Inflammatory macrophage treated with lipopolysaccharide for 4 hours (primary cell): ENCODE measurements around the gene SLC26A6.
A peak's percentile ranks its signal among the peaks of the same experiment; 100 is the strongest.

ENCODE experiments used
- DNase-seq: peaks from one replicate; pipeline ENCODE4 v3.0.0-alpha.2; 2020

The SLC26A6 gene

GRCh38 chr3:48598323-48599076, 36.8 kb downstream of the SLC26A6 start:
- no peak for DNase-seq

DNA sequence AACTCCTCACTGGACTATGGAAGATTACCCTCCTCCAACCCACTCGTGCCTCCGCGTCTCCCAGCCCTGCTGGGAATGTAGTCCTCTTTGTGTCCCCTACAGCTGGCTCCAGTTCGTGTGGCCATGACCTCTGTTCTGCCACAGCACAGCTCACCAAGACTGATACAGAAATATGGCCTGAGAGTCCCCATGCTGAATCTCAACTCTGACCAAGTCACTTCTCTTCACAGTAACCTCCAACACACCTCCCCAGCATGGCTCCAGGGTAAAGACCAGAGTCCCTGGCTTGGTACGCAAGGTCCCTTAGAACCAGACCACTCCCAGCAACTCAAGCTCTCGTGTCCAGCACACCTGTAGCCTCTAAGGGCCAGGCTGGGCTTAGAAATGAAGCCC, 37.9 kb downstream of the SLC26A6 start:
- DNase-seq: no peak

DNA sequence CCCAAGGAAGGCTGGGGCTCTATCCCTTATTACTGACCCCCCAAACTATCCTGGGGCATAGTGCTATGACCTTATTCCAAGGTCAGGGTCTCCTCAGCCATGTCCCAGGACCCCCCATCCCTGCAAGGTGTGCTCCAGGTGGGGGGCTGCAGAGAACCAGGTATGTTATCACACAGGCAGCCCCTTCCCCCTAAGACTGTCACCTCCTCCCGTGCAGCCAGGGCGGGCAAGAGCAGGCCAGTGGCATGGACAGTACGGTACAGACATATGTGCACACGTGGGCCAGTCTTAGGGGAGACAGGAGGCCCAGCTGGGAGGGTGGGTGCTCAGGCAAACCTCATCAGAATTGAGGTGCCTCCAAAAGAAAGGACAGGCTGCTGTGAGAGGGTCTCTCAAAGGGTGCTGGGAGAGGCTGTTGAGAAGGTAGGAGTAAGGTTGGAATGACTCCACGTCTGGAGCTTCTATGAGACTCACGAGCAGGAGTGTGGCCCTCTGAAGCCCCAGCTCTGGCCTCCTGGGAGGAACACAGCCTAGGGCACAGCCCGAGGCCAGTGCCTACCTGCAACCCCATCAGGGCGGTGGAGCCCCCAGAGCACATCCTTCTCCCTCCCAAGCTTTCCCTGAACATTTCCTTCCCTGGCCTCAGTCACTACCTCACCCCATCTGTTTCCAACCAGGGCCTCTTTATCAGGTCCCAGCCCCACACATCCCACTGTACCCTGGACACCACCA, 38.4 kb downstream of the SLC26A6 start:
- no peak for DNase-seq

- no peak for DNase-seq
Measured at GRCh38 chr3:48596157-48596556, 39.1 kb downstream of the SLC26A6 start.

DNA sequence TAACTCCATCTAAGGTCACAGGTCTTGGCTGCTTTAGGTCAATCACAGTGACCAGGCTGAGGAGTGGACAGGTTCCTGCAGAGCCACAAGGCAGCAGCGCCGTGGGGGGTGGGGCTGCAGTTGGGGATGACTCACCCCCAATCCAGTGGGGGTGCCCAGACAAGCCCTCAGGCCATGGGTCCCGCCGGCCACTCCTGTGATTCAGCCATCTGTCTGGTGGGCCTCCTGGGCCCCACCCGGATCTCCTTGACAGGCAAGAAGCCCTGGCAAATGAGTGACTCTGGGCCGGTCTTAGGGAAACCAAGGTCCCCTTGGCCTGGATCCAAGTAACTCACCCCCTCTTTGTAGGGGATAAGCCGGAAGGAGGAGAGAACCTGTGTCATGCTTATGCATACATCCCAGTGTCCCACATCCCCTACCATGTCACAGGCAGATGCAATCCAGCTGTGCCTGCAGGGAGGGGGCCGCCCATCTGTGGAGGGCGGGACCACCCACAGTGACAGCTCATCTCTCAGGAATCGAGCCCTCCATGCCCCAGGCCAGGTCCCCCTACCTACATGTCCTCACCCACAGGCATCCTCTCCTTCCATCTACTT, 39.6 kb downstream of the SLC26A6 start:
- DNase-seq: peak; percentile 16

DNA sequence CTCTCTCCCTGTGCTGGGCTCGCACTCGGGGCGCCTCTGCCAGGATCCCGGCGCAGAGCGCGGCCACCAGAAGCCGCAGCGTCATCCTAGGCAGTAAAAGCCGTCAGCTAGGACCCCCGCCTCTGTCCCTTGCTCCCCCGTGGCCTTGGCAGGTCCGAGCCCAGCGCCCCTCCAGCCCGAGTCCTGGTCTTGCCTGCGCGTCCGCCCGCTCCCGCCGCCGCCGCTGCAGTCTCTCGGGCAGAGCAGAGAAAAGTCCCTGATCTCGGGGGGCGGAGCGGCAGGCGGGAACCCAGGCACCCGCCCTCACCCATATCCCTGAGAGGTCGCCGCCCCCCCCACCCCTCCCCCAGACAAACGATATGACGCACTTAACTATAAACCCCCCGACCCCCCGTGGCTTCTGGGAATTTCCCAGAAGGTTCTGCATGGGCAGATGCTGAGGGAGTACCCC, 40.2 kb downstream of the SLC26A6 start, which contains the start of gene COL7A1:
Gene COL7A1, minus strand, starts transcription at position 255 of the 451 bp plus-strand sequence. Its CDS starts 170 bp downstream, at position 85.
- DNase-seq: no peak

DNA sequence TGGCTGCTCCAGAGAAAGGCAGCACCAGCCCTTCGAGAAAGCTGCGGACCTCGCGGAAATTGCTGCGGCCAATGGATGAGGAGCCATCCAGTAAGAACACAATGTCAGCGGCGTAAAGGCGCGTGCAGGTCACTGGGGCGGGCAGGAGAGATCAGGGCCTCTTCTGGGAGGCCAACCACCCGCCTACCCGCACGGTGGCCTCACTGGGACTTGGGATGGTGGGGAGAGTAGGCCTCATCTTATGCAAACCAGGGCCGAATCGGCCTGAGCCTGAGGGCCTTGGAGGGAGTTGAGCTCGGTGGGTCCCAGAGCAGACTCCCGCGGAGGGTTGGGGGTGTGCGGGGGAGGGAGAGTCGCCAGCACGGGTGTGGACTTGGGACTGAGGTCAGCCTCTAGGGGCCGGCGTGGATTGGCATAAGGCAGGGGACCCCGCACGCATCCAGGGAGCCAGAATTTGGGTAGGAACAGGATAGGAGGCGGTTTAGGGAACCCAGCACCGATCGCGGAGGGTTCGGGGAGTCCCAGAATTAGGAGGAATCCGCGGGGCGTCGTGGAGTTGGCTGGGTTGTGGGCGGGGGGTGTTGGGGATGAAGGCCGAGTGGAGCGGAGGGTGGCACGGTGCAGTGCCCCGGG, 40.7 kb downstream of the SLC26A6 start:
- DNase-seq: no peak

- no peak for DNase-seq
Measured at GRCh38 chr3:48593337-48593736, 41.9 kb downstream of the SLC26A6 start.

DNA sequence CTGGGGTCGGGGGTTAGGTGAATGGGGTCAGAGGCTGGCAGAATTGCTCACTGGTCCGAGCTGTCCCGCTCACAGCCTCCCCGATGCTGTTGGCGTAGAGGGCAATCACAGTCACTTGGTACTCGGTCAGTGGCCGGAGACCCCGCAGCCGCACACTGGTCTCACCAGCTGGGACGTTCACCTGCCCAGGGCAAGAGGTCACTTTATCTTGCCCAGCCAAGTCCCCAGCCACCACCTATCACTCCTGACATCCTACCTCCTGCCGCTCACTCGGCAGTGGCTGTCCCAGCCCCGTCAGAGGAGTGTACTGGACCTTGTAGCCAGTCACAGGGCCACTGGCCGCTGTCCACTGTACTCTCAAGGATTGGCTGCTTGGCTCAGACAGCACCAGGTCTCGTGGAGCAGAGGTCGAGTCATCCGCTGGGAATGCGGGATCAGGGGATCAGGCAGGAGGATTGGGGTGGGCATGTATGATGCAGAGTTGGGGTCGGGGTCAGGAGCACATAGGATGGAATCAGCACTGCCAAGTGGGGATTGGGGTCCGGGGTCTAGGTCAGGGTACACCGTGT, 42.7 kb downstream of the SLC26A6 start:
- DNase-seq: no peak

DNA sequence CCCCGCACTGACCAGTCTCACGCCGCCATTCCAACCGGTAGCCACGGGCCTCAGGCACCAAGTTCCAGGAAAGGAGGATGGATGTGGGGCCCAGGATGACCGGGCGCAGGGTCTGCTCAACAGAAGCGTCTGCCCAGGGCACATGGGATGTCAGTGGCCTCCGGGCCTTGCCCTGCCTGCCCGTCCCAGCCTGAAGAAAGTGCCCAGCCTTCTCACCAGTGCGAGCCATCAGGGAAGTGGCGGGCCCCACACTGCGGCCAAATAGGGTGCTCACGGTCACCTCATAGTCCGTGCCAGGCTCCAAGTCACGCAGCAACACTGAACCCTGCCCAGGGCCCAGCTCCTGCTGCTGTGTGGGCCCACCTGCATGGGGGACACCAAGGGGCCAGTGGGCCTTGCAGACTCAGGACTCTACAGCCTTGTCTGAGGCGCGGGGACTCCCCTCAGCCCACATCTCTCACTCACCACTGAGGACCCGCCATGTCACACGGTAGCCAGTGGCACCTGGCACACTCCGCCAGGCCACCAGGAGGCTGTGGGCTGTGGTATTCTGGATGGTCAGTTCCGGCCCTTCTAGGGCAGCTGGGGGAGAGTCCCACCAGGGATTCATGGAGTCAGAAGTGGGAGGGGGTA, 43.3 kb downstream of the SLC26A6 start:
- no peak for DNase-seq

DNA sequence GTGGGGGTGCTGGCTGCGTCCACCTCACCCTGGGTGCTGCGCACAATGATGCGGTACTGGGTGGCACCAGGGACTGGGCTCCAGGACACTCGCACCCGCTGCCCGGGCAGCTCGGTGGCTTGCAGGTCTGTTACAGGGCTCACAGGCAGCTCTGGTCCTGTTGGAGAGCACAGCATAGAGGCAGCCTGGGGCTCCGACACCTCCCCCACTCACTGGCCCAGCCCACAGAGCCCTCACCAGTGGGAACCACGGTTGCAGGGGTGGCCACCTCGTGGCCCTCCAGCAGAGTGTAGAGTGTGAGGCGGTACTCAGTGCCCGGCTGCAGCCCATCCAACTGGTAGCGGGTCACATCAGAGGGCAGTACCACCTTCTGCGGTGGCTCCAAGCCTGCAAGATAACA, 43.8 kb downstream of the SLC26A6 start:
- DNase-seq: no peak

DNA sequence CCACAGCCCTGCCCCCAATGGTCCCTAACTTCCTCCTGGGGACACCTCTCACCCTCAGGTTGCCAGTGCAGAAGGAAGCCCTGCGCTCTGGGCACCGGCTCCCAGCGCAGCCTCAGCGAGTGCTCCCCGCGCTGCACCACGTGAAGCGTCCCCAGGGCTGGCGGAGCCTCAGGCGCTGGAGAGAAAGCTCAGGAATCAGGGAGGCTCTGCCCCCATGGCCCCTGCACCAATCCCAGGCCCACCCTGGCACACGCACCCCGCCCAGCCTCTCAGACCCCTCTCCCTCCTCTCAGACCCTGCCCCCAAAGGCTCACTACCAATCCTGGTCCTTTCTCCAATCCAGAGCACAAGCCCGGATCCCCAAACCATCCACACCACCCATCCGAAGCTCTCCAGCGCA, 47.0 kb downstream of the SLC26A6 start:
- DNase-seq: no peak

DNA sequence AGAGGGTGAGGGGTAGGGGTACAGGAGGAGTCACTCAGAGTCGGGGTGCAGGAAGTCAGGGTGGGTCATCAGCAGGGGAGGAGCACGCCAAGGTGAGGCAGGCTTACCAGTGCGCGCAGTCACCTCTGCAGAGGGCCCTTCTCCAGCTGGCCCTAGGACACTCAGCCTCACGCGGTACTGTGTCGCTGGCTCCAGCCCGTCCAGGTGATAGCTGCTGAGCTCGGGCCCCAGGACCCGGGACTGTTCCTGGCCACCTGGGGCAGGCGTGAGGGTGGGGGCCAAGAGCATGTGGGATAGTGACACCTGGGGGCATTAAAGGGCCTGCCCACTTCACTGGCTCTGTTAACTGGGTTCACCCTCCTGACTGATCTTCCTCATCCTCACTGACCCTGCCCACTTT, 47.6 kb downstream of the SLC26A6 start:
- no peak for DNase-seq

DNA sequence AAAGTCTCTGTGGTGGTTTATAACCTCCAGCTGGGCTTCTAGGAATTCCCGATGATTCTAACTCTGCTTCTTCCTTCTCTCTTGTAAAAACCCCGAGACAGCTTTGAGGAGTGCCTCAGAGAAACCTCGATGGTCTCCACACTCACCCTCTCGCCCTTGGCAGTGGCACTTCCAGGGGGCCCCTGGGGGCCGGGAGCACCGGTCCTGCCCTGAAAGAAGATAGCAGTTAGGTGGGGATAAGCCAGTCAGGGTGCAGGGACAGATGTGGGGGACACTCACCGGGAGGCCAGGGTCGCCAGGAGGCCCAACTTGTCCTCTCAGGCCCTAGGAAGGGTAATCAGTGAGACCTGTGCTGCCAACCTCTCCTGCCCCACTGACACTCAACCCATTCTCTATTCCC, 49.9 kb downstream of the SLC26A6 start:
- no peak for DNase-seq

DNA sequence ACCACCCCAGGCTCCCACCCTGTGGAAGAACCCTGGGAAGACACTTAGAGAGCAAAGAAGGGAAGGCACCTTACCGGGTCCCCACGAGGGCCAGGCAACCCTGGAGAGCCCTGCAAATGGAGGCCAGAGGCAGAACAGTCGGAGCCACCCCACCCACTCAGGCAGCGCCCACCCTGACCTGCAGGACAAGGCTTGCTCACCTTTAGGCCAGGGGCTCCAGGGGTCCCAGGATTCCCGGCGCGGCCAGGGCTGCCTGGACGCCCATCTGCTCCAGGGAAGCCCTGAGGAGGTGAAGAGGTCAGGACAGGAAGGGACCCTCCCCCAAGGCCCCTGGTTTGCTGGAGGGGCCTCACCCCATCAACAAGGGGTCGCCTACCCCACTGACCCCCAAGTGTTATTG, 50.4 kb downstream of the SLC26A6 start:
- DNase-seq: no peak

- no peak for DNase-seq
Measured at GRCh38 chr3:48581621-48582481, 53.4 kb downstream of the SLC26A6 start.

GRCh38 chr3:48576647-48577046, 58.6 kb downstream of the SLC26A6 start:
- DNase-seq: no peak
